HepG2 (cell line): ENCODE measurements around the gene TMEM114. TPM values are rescaled to one million over a fixed set of nuclear protein-coding genes. Genes with fewer than 3 reads are reported as not detected.
A peak's percentile ranks its signal among the peaks of the same experiment; 100 is the strongest.

Source experiments
- ADNP ChIP-seq: sonication (generic); formaldehyde crosslinking; IDR thresholded peaks from 2 replicates; pipeline ENCODE4 v1.4.0; 2020; ENCODE audit warnings: missing genetic modification reagents
- BHLHE40 ChIP-seq: IDR thresholded peaks from 2 replicates; pipeline ENCODE4 v1.6.1; 2011; ENCODE audit warnings: low read length, improper control_type of control experiment
- EED ChIP-seq: sonication (generic); formaldehyde crosslinking; IDR thresholded peaks from 2 replicates; pipeline ENCODE4 v1.5.0; 2020; ENCODE audit warnings: mild to moderate bottlenecking, missing genetic modification reagents
- KLF6 ChIP-seq: IDR thresholded peaks from 2 replicates; pipeline ENCODE4 v1.8.0; 2016; ENCODE audit warnings: missing biosample characterization, missing genetic modification reagents
- NFKB2 ChIP-seq: sonication (generic); formaldehyde crosslinking; IDR thresholded peaks from 2 replicates; pipeline ENCODE4 v1.4.0; 2020; ENCODE audit warnings: missing genetic modification reagents, borderline replicate concordance
- PHF8 ChIP-seq: sonication (generic); formaldehyde crosslinking; IDR thresholded peaks from 2 replicates; pipeline ENCODE4 v1.5.0; 2020; ENCODE audit warnings: missing genetic modification reagents
- PRMT3 ChIP-seq: sonication (generic); formaldehyde crosslinking; IDR thresholded peaks from 2 replicates; pipeline ENCODE4 v1.8.1; 2022; ENCODE audit warnings: low read depth, mild to moderate bottlenecking, moderate library complexity, missing genetic modification reagents, borderline replicate concordance
- RBAK ChIP-seq: sonication (generic); formaldehyde crosslinking; IDR thresholded peaks from 2 replicates; pipeline ENCODE4 v1.5.1; 2020; ENCODE audit warnings: mild to moderate bottlenecking, missing genetic modification reagents
- RNF2 ChIP-seq: fragments of 450-650 bp; conservative IDR thresholded peaks from 2 replicates; pipeline ENCODE4 v1.6.1; 2016; ENCODE audit warnings: low read depth
- SATB2 ChIP-seq: sonication (generic); formaldehyde crosslinking; IDR thresholded peaks from 2 replicates; pipeline ENCODE4 v1.5.0; 2020; ENCODE audit warnings: missing genetic modification reagents
- TAF1 ChIP-seq: sonication (generic); formaldehyde crosslinking; IDR thresholded peaks from 2 replicates; pipeline ENCODE4 v1.4.0; 2020; ENCODE audit warnings: missing genetic modification reagents
- ZIK1 ChIP-seq: sonication (generic); formaldehyde crosslinking; IDR thresholded peaks from 2 replicates; pipeline ENCODE4 v1.5.0; 2020; ENCODE audit warnings: mild to moderate bottlenecking, low read depth, missing genetic modification reagents, borderline replicate concordance
- ZNF547 ChIP-seq: sonication (generic); formaldehyde crosslinking; IDR thresholded peaks from 2 replicates; pipeline ENCODE4 v1.5.1; 2020; ENCODE audit warnings: mild to moderate bottlenecking, missing genetic modification reagents
- ZNF737 ChIP-seq: sonication (generic); formaldehyde crosslinking; IDR thresholded peaks from 2 replicates; pipeline ENCODE4 v1.5.0; 2020; ENCODE audit warnings: missing genetic modification reagents, mild to moderate bottlenecking, borderline replicate concordance
- ZNF766 ChIP-seq: sonication (generic); formaldehyde crosslinking; IDR thresholded peaks from 2 replicates; pipeline ENCODE4 v1.5.0; 2020; ENCODE audit warnings: missing genetic modification reagents, borderline replicate concordance
- polyA plus RNA-seq, 8 experiments: library from polyadenylated mRNA; depleted of rRNA in 3 of 8; stranded (reverse) in 7 of 8; unstranded in 1 of 8; fragments of >200 nt; fragmentation: Illumina TruSeq in 4 of 8; extraction: Trizol in 4 of 8; gene quantifications; 2 replicates each; pipeline versions ENCODE4 v1.2.1 to v1.2.3, GENCODE V29; 2011 to 2016; ENCODE audit warnings: low read depth in 4 of 8, missing spikeins in 1 of 8, mixed read lengths in 1 of 8; ENCODE audit not compliant: insufficient read depth in 1 of 8
- total RNA-seq, 5 experiments: library from RNA; depleted of rRNA; stranded (reverse); fragments of >200 nt; fragmentation: Illumina TruSeq; extraction: Trizol; gene quantifications; 2 replicates each; pipeline ENCODE4 v1.2.3, GENCODE V29; 2016; ENCODE audit warnings: low read depth in 1 of 5
- TF ChIP-seq, protein P1 (sequence below): IDR thresholded peaks from 2 replicates; pipeline ENCODE4 v1.6.1; 2018; ENCODE audit warnings: missing genetic modification reagents, mild to moderate bottlenecking, missing compliant biosample characterization
- TF ChIP-seq, protein P2 (sequence below), 2 experiments: sonication (generic) in 1 of 2; formaldehyde crosslinking in 1 of 2; IDR thresholded peaks; 2 replicates each; pipeline versions ENCODE4 v1.4.0 to v1.6.1; 2018 to 2020; ENCODE audit warnings: missing genetic modification reagents in 2 of 2, borderline replicate concordance in 1 of 2, low read depth in 1 of 2, mild to moderate bottlenecking in 1 of 2, missing biosample characterization in 1 of 2
- TF ChIP-seq, protein P3 (sequence below): sonication (generic); formaldehyde crosslinking; IDR thresholded peaks from 2 replicates; pipeline ENCODE4 v1.4.0; 2020; ENCODE audit warnings: missing genetic modification reagents
- TF ChIP-seq, protein P4 (sequence below): sonication (generic); formaldehyde crosslinking; conservative IDR thresholded peaks from 2 replicates; pipeline ENCODE4 v1.4.0; 2020; ENCODE audit warnings: missing genetic modification reagents
- TF ChIP-seq, protein P5 (sequence below): sonication (generic); formaldehyde crosslinking; IDR thresholded peaks from 2 replicates; pipeline ENCODE4 v1.5.0; 2020; ENCODE audit warnings: missing genetic modification reagents

TMEM114 gene
- total and polyA plus RNA-seq, 2 of the 13 experiments (the other 11 are each of a cell fraction or from before 2014, with no cell fraction given) = not detected

DNA sequence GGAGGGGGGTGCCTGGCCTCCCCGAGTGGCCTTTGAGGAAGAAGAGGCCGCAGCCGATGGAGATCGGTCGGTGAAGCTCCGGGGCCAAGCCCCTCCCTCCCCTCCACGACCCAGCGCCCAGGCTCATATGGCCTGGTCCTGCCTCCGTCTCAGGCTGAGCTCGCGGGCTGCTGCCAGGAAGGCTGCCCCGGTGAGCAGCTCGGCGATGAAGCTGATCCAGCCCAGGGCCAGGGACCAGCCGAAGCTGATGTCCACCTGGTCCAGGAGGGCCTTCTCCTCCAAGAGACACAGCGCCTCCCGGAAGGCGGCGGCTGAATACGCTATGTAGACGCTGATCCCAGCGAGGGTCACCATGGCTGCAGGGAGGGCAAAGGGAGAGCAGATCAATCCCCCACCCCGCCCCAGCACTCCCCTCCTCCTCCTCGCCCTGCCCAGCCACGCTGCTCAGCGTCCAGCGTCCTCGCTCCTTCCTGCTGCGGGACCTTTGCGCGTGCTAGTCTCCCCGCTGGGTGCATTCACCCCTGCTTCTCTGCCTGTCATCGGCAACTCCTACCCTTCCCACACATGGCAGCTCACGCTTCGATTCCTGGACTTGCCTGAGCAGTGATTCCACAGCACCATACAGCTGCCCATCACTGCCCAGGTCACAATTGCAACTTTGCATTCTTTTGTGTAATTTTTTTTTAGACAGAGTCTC lies 20.5 kb downstream of the TMEM114 start (continued):
- TF ChIP-seq RNF2 (no peak), RBAK (CRISPR knock-in tag) (no peak), ZNF766 (no peak), SATB2 (CRISPR knock-in tag) (no peak), ZNF737 (no peak), ZIK1 (CRISPR knock-in tag) (no peak), ADNP (CRISPR knock-in tag) (no peak), KLF6 (CRISPR knock-in tag) (no peak), EED (CRISPR knock-in tag) (no peak), PHF8 (no peak), TAF1 (peak; percentile 29; the same call in 1 of the 2 replicates), ZNF547 (no peak), PRMT3 (CRISPR knock-in tag) (no peak), NFKB2 (CRISPR knock-in tag) (peak; percentile 65; the same call in 1 of the 2 replicates), BHLHE40 (no peak)
- TF ChIP-seq, protein P1, sequence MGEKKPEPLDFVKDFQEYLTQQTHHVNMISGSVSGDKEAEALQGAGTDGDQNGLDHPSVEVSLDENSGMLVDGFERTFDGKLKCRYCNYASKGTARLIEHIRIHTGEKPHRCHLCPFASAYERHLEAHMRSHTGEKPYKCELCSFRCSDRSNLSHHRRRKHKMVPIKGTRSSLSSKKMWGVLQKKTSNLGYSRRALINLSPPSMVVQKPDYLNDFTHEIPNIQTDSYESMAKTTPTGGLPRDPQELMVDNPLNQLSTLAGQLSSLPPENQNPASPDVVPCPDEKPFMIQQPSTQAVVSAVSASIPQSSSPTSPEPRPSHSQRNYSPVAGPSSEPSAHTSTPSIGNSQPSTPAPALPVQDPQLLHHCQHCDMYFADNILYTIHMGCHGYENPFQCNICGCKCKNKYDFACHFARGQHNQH = peak; percentile 25; the same call in 1 of the 2 replicates
- TF ChIP-seq, protein P2, sequence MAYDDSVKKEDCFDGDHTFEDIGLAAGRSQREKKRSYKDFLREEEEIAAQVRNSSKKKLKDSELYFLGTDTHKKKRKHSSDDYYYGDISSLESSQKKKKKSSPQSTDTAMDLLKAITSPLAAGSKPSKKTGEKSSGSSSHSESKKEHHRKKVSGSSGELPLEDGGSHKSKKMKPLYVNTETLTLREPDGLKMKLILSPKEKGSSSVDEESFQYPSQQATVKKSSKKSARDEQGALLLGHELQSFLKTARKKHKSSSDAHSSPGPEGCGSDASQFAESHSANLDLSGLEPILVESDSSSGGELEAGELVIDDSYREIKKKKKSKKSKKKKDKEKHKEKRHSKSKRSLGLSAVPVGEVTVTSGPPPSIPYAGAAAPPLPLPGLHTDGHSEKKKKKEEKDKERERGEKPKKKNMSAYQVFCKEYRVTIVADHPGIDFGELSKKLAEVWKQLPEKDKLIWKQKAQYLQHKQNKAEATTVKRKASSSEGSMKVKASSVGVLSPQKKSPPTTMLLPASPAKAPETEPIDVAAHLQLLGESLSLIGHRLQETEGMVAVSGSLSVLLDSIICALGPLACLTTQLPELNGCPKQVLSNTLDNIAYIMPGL (CRISPR knock-in tag; IDR thresholded peaks at IDR 0.05; ENCODE audit: borderline replicate concordance in 1 of 2, low read depth in 1 of 2) = no peak; a peak in 1 of 4 replicates
- TF ChIP-seq, protein P3, sequence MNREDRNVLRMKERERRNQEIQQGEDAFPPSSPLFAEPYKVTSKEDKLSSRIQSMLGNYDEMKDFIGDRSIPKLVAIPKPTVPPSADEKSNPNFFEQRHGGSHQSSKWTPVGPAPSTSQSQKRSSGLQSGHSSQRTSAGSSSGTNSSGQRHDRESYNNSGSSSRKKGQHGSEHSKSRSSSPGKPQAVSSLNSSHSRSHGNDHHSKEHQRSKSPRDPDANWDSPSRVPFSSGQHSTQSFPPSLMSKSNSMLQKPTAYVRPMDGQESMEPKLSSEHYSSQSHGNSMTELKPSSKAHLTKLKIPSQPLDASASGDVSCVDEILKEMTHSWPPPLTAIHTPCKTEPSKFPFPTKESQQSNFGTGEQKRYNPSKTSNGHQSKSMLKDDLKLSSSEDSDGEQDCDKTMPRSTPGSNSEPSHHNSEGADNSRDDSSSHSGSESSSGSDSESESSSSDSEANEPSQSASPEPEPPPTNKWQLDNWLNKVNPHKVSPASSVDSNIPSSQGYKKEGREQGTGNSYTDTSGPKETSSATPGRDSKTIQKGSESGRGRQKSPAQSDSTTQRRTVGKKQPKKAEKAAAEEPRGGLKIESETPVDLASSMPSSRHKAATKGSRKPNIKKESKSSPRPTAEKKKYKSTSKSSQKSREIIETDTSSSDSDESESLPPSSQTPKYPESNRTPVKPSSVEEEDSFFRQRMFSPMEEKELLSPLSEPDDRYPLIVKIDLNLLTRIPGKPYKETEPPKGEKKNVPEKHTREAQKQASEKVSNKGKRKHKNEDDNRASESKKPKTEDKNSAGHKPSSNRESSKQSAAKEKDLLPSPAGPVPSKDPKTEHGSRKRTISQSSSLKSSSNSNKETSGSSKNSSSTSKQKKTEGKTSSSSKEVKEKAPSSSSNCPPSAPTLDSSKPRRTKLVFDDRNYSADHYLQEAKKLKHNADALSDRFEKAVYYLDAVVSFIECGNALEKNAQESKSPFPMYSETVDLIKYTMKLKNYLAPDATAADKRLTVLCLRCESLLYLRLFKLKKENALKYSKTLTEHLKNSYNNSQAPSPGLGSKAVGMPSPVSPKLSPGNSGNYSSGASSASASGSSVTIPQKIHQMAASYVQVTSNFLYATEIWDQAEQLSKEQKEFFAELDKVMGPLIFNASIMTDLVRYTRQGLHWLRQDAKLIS = no peak
- TF ChIP-seq, protein P4, sequence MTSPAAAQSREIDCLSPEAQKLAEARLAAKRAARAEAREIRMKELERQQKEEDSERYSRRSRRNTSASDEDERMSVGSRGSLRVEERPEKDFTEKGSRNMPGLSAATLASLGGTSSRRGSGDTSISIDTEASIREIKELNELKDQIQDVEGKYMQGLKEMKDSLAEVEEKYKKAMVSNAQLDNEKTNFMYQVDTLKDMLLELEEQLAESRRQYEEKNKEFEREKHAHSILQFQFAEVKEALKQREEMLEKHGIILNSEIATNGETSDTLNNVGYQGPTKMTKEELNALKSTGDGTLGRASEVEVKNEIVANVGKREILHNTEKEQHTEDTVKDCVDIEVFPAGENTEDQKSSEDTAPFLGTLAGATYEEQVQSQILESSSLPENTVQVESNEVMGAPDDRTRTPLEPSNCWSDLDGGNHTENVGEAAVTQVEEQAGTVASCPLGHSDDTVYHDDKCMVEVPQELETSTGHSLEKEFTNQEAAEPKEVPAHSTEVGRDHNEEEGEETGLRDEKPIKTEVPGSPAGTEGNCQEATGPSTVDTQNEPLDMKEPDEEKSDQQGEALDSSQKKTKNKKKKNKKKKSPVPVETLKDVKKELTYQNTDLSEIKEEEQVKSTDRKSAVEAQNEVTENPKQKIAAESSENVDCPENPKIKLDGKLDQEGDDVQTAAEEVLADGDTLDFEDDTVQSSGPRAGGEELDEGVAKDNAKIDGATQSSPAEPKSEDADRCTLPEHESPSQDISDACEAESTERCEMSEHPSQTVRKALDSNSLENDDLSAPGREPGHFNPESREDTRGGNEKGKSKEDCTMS = no peak
- TF ChIP-seq, protein P5, sequence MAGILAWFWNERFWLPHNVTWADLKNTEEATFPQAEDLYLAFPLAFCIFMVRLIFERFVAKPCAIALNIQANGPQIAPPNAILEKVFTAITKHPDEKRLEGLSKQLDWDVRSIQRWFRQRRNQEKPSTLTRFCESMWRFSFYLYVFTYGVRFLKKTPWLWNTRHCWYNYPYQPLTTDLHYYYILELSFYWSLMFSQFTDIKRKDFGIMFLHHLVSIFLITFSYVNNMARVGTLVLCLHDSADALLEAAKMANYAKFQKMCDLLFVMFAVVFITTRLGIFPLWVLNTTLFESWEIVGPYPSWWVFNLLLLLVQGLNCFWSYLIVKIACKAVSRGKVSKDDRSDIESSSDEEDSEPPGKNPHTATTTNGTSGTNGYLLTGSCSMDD = no peak
